ENCODE results near the gene DRAM2. TPM values are rescaled to one million over a fixed set of nuclear protein-coding genes. Genes with fewer than 3 reads are reported as not detected.

The DRAM2 gene
- total and polyA plus RNA-seq, 2 of the 13 experiments (the other 11 are each of a cell fraction or from before 2014, with no cell fraction given): 33.2 to 123 TPM

DNA sequence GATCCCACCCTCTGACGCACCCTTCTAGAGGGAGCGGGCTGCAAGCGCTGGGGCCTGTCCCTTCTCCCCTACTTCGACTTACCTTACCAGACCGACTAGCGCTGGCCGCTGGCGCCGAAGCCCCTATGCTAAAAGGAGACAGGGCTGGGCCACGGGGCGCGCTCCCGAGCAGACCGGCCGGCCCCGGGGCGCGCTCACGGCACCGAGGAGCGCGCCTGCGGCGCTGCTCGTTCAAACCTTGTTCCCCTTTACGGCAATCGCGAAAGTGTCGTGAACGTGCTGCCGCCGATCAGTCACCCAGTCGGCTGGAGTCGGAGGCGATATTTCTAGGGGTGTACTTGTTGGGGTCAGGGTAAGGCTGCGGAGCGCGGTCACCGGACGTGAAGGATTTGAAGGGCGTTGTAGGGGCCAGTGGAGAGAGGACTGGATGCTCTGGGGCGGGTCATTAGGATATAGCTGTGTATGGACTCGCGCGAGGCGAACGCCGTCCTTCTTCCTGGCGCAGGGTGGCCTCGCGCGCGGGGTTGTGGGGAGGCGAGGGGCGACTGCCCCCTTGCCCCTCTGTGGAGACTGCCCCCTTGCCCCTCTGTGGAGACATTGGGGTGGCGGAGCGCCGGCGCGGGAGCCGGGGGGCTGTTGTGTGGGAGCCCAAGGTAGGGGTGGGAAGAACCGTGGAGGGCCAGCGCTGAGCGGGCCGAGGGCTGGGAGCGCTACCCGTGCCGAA lies at the start of gene DRAM2, which contains the start of gene CEPT1 (continued):
- no peak for TF ChIP-seq LCORL (IDR thresholded peaks at IDR 0.05)
- peak; percentile 39; the same call in 1 of the 2 replicates for TF ChIP-seq LCORL (CRISPR knock-in tag; IDR thresholded peaks at IDR 0.05)
- TF ChIP-seq CHD2 (IDR thresholded peaks at IDR 0.05; ENCODE audit: low read depth, low read length): 0 out of 2 replicates have a peak, but pooled peaks have one; percentile 8
- no peak for TF ChIP-seq SOX6 (IDR thresholded peaks at IDR 0.05)
- TF ChIP-seq SOX6 (CRISPR knock-in tag; IDR thresholded peaks at IDR 0.05): peak; percentile 51; the same call in 1 of the 2 replicates
- no peak for TF ChIP-seq ZNF607 (CRISPR knock-in tag; IDR thresholded peaks at IDR 0.05; ENCODE audit: borderline replicate concordance)
- TF ChIP-seq PRMT3 (CRISPR knock-in tag; IDR thresholded peaks at IDR 0.05; ENCODE audit: borderline replicate concordance, low read depth): no peak
- peak; percentile 76 for TF ChIP-seq XRCC5 (optimal IDR thresholded peaks at IDR 0.05; ENCODE audit: low read length)
- TF ChIP-seq, protein P1, sequence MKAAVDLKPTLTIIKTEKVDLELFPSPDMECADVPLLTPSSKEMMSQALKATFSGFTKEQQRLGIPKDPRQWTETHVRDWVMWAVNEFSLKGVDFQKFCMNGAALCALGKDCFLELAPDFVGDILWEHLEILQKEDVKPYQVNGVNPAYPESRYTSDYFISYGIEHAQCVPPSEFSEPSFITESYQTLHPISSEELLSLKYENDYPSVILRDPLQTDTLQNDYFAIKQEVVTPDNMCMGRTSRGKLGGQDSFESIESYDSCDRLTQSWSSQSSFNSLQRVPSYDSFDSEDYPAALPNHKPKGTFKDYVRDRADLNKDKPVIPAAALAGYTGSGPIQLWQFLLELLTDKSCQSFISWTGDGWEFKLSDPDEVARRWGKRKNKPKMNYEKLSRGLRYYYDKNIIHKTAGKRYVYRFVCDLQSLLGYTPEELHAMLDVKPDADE (CRISPR knock-in tag; IDR thresholded peaks at IDR 0.05): no peak
- TF ChIP-seq SMYD3 (CRISPR knock-in tag; IDR thresholded peaks at IDR 0.05): no peak
- no peak for TF ChIP-seq SMC3 (IDR thresholded peaks at IDR 0.05; ENCODE audit: low read length)
- TF ChIP-seq, protein P2, sequence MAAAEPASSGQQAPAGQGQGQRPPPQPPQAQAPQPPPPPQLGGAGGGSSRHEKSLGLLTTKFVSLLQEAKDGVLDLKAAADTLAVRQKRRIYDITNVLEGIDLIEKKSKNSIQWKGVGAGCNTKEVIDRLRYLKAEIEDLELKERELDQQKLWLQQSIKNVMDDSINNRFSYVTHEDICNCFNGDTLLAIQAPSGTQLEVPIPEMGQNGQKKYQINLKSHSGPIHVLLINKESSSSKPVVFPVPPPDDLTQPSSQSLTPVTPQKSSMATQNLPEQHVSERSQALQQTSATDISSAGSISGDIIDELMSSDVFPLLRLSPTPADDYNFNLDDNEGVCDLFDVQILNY (CRISPR knock-in tag; conservative IDR thresholded peaks at IDR 0.05): no peak
- TF ChIP-seq SNAPC2 (CRISPR knock-in tag; IDR thresholded peaks at IDR 0.05): no peak
- TF ChIP-seq ZNF205 (CRISPR knock-in tag; IDR thresholded peaks at IDR 0.05): no peak; the same call in 1 of the 2 replicates
- no peak for TF ChIP-seq MXD4 (CRISPR knock-in tag; IDR thresholded peaks at IDR 0.05)
- TF ChIP-seq ATF7 (IDR thresholded peaks at IDR 0.05): no peak
- no peak for TF ChIP-seq ATF7 (CRISPR knock-in tag; IDR thresholded peaks at IDR 0.05)
- TF ChIP-seq ZNF3 (CRISPR knock-in tag; IDR thresholded peaks at IDR 0.05): no peak
- TF ChIP-seq NFIB (CRISPR knock-in tag; IDR thresholded peaks at IDR 0.05; ENCODE audit: borderline replicate concordance): no peak
- 0 out of 2 replicates have a peak, but pooled peaks have one; percentile 32 for TF ChIP-seq ZNF431 (CRISPR knock-in tag; IDR thresholded peaks at IDR 0.05; ENCODE audit: borderline replicate concordance, low read depth)
- no peak for TF ChIP-seq ZNF329 (CRISPR knock-in tag; IDR thresholded peaks at IDR 0.05; ENCODE audit: low read depth)
- TF ChIP-seq, protein P3, sequence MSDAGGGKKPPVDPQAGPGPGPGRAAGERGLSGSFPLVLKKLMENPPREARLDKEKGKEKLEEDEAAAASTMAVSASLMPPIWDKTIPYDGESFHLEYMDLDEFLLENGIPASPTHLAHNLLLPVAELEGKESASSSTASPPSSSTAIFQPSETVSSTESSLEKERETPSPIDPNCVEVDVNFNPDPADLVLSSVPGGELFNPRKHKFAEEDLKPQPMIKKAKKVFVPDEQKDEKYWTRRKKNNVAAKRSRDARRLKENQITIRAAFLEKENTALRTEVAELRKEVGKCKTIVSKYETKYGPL (CRISPR knock-in tag; IDR thresholded peaks at IDR 0.05): no peak
- no peak for TF ChIP-seq ZNF678 (CRISPR knock-in tag; IDR thresholded peaks at IDR 0.05)
- TF ChIP-seq MTA1 (CRISPR knock-in tag; IDR thresholded peaks at IDR 0.05; ENCODE audit: borderline replicate concordance): peak; percentile 50; the same call in 1 of the 2 replicates
- no peak for TF ChIP-seq ZNF460 (CRISPR knock-in tag; IDR thresholded peaks at IDR 0.05; ENCODE audit: borderline replicate concordance)
- TF ChIP-seq, protein P4, sequence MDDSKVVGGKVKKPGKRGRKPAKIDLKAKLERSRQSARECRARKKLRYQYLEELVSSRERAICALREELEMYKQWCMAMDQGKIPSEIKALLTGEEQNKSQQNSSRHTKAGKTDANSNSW (CRISPR knock-in tag; IDR thresholded peaks at IDR 0.05; ENCODE audit: borderline replicate concordance): no peak
- TF ChIP-seq ZNF549 (CRISPR knock-in tag; IDR thresholded peaks at IDR 0.05): no peak
- TF ChIP-seq, protein P5, sequence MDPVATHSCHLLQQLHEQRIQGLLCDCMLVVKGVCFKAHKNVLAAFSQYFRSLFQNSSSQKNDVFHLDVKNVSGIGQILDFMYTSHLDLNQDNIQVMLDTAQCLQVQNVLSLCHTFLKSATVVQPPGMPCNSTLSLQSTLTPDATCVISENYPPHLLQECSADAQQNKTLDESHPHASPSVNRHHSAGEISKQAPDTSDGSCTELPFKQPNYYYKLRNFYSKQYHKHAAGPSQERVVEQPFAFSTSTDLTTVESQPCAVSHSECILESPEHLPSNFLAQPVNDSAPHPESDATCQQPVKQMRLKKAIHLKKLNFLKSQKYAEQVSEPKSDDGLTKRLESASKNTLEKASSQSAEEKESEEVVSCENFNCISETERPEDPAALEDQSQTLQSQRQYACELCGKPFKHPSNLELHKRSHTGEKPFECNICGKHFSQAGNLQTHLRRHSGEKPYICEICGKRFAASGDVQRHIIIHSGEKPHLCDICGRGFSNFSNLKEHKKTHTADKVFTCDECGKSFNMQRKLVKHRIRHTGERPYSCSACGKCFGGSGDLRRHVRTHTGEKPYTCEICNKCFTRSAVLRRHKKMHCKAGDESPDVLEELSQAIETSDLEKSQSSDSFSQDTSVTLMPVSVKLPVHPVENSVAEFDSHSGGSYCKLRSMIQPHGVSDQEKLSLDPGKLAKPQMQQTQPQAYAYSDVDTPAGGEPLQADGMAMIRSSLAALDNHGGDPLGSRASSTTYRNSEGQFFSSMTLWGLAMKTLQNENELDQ (CRISPR knock-in tag; IDR thresholded peaks at IDR 0.05; ENCODE audit: borderline replicate concordance): no peak
